BJ (cell line): Measurements from ENCODE around the gene EFHC2. TPM values are rescaled to one million over a fixed set of nuclear protein-coding genes. Genes with fewer than 3 reads are reported as not detected.

Source experiments
- CTCF ChIA-PET: fragments of 350-600 bp; formaldehyde crosslinking; extraction: SDS; loops from one replicate; lab custom pipeline; 2021; ENCODE audit warnings: antibody characterized with exemption, inconsistent platforms; lab: Yijun Ruan, JAX
- POLR2A ChIA-PET: fragments of 300-600 bp; sonication (Branson Sonifier 250); formaldehyde crosslinking; extraction: SDS; loops from one replicate; lab custom pipeline; 2021; ENCODE audit warnings: antibody characterized with exemption; lab: Charles Lee
- DNase-seq: peaks from one replicate; pipeline ENCODE4 v3.0.0-alpha.2; 2011; ENCODE audit warnings: low read depth
- H3K27me3 ChIP-seq: 2 replicates; pipeline ENCODE4 v1.6.0; 2011; ENCODE audit warnings: low read length; ENCODE audit not compliant: control insufficient read depth, insufficient read depth
- H3K36me3 ChIP-seq: 2 replicates; pipeline ENCODE4 v1.5.1; 2011; ENCODE audit warnings: low read length; ENCODE audit not compliant: control insufficient read depth, insufficient read depth
- H3K4me3 ChIP-seq: 2 replicates; pipeline ENCODE4 v1.5.1; 2011; ENCODE audit warnings: low read depth, mild to moderate bottlenecking, control low read depth, low read length
- CTCF ChIP-seq: IDR thresholded peaks from 2 replicates; pipeline ENCODE4 v1.5.1; 2011; ENCODE audit warnings: low read depth, mild to moderate bottlenecking, control low read depth, inconsistent platforms, low read length, moderate library complexity; ENCODE audit not compliant: insufficient read depth
- polyA plus RNA-seq: library from polyadenylated mRNA; depleted of rRNA; stranded (reverse); fragments of >200 nt; gene quantifications from 2 replicates; pipeline ENCODE4 v1.2.3, GENCODE V29; 2011

Gene EFHC2
- polyA plus RNA-seq, 1 experiment = not detected

DNA sequence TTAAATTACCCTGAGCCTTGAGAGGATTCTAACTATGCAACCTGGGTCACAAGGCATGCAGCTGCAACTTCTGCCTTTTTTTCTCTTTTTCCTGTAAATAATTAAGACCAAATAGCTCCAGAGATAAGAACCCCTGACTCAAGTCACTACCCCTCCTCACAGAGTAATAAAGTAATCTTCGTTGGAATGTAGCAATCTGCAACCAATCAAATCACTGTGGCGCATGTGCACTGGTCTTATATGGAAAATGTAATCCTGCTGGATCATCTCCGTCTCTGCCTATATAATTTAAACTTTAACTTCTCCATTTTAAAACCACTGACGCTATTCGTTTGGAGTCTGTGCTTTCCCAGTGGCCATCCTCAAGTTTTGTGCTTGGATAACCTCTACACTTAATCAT is 6.1 kb upstream of the EFHC2 start:
- ChIA-PET POLR2A (interaction anchor here (0.7 kb wide), 1 partner anchor 1409 kb away, joined by 3 read pairs; no protein-coding TSS in a partner anchor), CTCF (interaction anchor here (0.8 kb wide), 1 partner anchor 11 kb away, joined by 3 read pairs; no protein-coding TSS in a partner anchor)
- no peaks in the 10 kb centered on the region for H3K36me3 ChIP-seq
- no peak for TF ChIP-seq CTCF
- no peaks in the 10 kb centered on the region for H3K27me3 ChIP-seq
- DNase-seq = no peak
- H3K4me3 ChIP-seq = no peak overlapping the region

DNA sequence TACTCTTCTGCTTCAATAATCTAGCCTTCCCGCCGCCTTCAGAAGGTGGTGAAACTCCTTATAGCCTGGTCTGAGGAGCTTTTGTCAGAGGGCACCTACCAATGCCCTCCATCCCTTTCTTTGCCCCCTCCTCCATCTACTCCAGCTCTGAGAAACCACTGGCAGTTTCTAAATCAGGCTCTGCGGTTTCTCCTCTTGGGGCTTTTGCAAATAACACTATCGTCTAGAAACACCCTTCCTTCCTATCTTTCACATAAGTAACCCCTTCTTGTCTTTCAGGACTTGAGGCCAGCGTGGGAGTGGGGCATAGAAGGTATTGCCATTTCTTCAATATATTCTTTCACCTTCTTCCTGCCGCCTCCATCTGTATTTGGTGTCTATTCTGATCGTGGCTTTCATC is 1.2 kb upstream of the EFHC2 start:
- TF ChIP-seq CTCF = no peak
- no peaks in the 10 kb centered on the region for H3K27me3 ChIP-seq
- no peak for DNase-seq
- H3K4me3 ChIP-seq = no peak overlapping the region
- H3K36me3 ChIP-seq = no peaks in the 10 kb centered on the region
- CTCF ChIA-PET = no interaction called here
- POLR2A ChIA-PET = no interaction called here

GRCh38 chrX:44344194-44344593 is 722 bp upstream of the EFHC2 start:
- CTCF ChIA-PET = no interaction called here
- no peak for TF ChIP-seq CTCF
- POLR2A ChIA-PET = no interaction called here
- no peaks in the 10 kb centered on the region for H3K27me3 ChIP-seq
- no peaks in the 10 kb centered on the region for H3K36me3 ChIP-seq
- DNase-seq = no peak
- no peak overlapping the region for H3K4me3 ChIP-seq

GRCh38 chrX:44342866-44343265 is 606 bp downstream of the EFHC2 start:
- ChIA-PET POLR2A (no interaction called here), CTCF (no interaction called here)
- Histone ChIP-seq H3K27me3 (no peaks in the 10 kb centered on the region), H3K36me3 (no peaks in the 10 kb centered on the region), H3K4me3 (no peak overlapping the region)
- DNase-seq = no peak
- TF ChIP-seq CTCF = no peak

DNA sequence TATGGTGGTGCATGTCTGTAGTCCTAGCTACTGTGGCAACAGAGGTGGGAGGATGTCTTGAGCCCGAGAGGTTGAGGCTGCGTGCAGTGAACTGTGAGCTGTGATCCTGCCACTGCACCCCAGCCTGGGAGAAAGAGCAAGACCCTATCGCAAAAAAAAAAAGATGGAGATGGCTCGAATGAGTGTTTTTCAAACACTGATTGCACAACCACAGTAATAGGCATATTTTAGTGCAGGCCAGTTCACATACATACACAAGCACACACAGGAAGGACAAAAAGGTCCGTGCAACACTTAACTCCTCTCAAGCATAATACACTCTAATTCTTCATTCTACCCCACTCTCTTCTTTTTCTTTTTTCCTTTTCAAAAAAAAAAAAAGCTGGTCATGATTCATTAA is 5.1 kb downstream of the EFHC2 start:
- DNase-seq = no peak
- Histone ChIP-seq H3K36me3 (no peaks in the 10 kb centered on the region), H3K4me3 (no peak overlapping the region), H3K27me3 (no peaks in the 10 kb centered on the region)
- TF ChIP-seq CTCF = no peak
- CTCF ChIA-PET = interaction anchor here (0.6 to 1.1 kb wide), 2 partner anchors 11 to 813 kb away, joined by 3 read pairs; no protein-coding TSS in a partner anchor
- POLR2A ChIA-PET = no interaction called here
